Calu3 (cell line): Measurements from ENCODE around the gene ATF1. TPM values are rescaled to one million over a fixed set of nuclear protein-coding genes. Genes with fewer than 3 reads are reported as not detected.

ENCODE experiments used
- BruUV-seq: library from RNA; stranded (reverse); fragments of 400-500 nt; replicated peaks from 2 replicates; lab custom pipeline; 2021; lab: Mats Ljungman, UMichigan
- CTCF ChIA-PET: fragments of 300-600 bp; sonication (Branson Sonifier 250); formaldehyde crosslinking; loops from one replicate; lab custom pipeline; 2022; ENCODE audit warnings: antibody characterized with exemption; lab: Charles Lee
- DNase-seq: peaks from one replicate; pipeline ENCODE4 v3.0.0; 2022
- H3K27ac Mint-ChIP-seq: one replicate; pipeline ENCODE4 v1.8.0; 2022; ENCODE audit warnings: mixed read lengths; ENCODE audit not compliant: unreplicated experiment
- H3K27me3 Mint-ChIP-seq: one replicate; pipeline ENCODE4 v1.8.0; 2022; ENCODE audit warnings: mixed read lengths; ENCODE audit not compliant: unreplicated experiment
- H3K36me3 Mint-ChIP-seq: one replicate; pipeline ENCODE4 v1.8.0; 2022; ENCODE audit warnings: mild to moderate bottlenecking, moderate library complexity, mixed read lengths; ENCODE audit not compliant: insufficient read depth, unreplicated experiment
- H3K4me1 Mint-ChIP-seq: one replicate; pipeline ENCODE4 v1.8.0; 2022; ENCODE audit warnings: mild to moderate bottlenecking, low read depth, mixed read lengths; ENCODE audit not compliant: unreplicated experiment
- H3K4me3 Mint-ChIP-seq: one replicate; pipeline ENCODE4 v1.8.0; 2022; ENCODE audit warnings: mild to moderate bottlenecking, low read depth, moderate library complexity, mixed read lengths; ENCODE audit not compliant: unreplicated experiment
- H3K9me3 Mint-ChIP-seq: one replicate; pipeline ENCODE4 v1.8.0; 2022; ENCODE audit warnings: low read depth, mixed read lengths; ENCODE audit not compliant: unreplicated experiment
- CTCF ChIP-seq: fragments of 200-600 bp; IDR thresholded peaks from one replicate; pipeline ENCODE4 v1.8.0; 2022; ENCODE audit warnings: antibody characterized with exemption; ENCODE audit not compliant: unreplicated experiment
- intact Hi-C: fragments of 100-400 bp; cut with micrococcal nuclease; formaldehyde crosslinking; loops from one replicate; pipeline ENCODE4 v1.10.0; 2022; ENCODE audit not compliant: unreplicated experiment
- total RNA-seq: library from RNA; stranded (reverse); gene quantifications from 2 replicates; pipeline ENCODE4 v1.2.3, GENCODE V29; 2022

Gene ATF1
- total RNA-seq, 1 experiment from 2014 or later: 22.9 TPM

- CTCF ChIA-PET: no interaction called here
- DNase-seq: no peak
- Mint-ChIP-seq H3K4me1 (no peaks in the 10 kb centered on the region), H3K9me3 (no peaks in the 10 kb centered on the region), H3K4me3 (no peak overlapping the region), H3K27me3 (no peaks in the 10 kb centered on the region), H3K36me3 (peaks cover 11% of the 10 kb centered on the region), H3K27ac (no peak overlapping the region)
- intact Hi-C loops: no loop called here
- no peak for TF ChIP-seq CTCF
- BruUV-seq: no TSS peak
Measured at GRCh38 chr12:50745861-50746260, 18.0 kb upstream of the ATF1 start.

GRCh38 chr12:50746431-50746830 lies 17.5 kb upstream of the ATF1 start:
- BruUV-seq: no TSS peak
- CTCF ChIA-PET: no interaction called here

GRCh38 chr12:50747817-50748216 lies 16.1 kb upstream of the ATF1 start:
- DNase-seq: no peak
- Mint-ChIP-seq H3K36me3 (peaks cover 15% of the 10 kb centered on the region), H3K4me1 (no peaks in the 10 kb centered on the region), H3K27me3 (no peaks in the 10 kb centered on the region), H3K9me3 (no peaks in the 10 kb centered on the region), H3K27ac (no peak overlapping the region), H3K4me3 (no peak overlapping the region)
- BruUV-seq: TSS peak; percentile 12
- no peak for TF ChIP-seq CTCF
- intact Hi-C loops: no loop called here
- CTCF ChIA-PET: no interaction called here

More at GRCh38 chr12:50746431-50746830, 17.5 kb upstream of the ATF1 start:
- H3K27ac Mint-ChIP-seq: no peak overlapping the region
- no peaks in the 10 kb centered on the region for H3K27me3 Mint-ChIP-seq
- H3K4me1 Mint-ChIP-seq: no peaks in the 10 kb centered on the region
- no peaks in the 10 kb centered on the region for H3K9me3 Mint-ChIP-seq
- TF ChIP-seq CTCF: no peak
- H3K4me3 Mint-ChIP-seq: no peak overlapping the region
- peaks cover 14% of the 10 kb centered on the region for H3K36me3 Mint-ChIP-seq
- DNase-seq: no peak
- intact Hi-C loops: no loop called here

- DNase-seq: no peak
- H3K27ac Mint-ChIP-seq: no peak overlapping the region
- TF ChIP-seq CTCF: no peak
- H3K4me3 Mint-ChIP-seq: no peak overlapping the region
- CTCF ChIA-PET: interaction anchor here (0.6 kb wide), 1 partner anchor 427 kb away, joined by 3 read pairs; no protein-coding TSS in a partner anchor
- H3K27me3 Mint-ChIP-seq: no peaks in the 10 kb centered on the region
- peaks cover 5% of the 10 kb centered on the region for H3K36me3 Mint-ChIP-seq
- H3K4me1 Mint-ChIP-seq: no peaks in the 10 kb centered on the region
- BruUV-seq: no TSS peak
- intact Hi-C loops: no loop called here
- H3K9me3 Mint-ChIP-seq: no peaks in the 10 kb centered on the region
Measured at GRCh38 chr12:50749459-50749882, 14.4 kb upstream of the ATF1 start.
